ENCODE measurements around the gene MERTK.

Gene MERTK

DNA sequence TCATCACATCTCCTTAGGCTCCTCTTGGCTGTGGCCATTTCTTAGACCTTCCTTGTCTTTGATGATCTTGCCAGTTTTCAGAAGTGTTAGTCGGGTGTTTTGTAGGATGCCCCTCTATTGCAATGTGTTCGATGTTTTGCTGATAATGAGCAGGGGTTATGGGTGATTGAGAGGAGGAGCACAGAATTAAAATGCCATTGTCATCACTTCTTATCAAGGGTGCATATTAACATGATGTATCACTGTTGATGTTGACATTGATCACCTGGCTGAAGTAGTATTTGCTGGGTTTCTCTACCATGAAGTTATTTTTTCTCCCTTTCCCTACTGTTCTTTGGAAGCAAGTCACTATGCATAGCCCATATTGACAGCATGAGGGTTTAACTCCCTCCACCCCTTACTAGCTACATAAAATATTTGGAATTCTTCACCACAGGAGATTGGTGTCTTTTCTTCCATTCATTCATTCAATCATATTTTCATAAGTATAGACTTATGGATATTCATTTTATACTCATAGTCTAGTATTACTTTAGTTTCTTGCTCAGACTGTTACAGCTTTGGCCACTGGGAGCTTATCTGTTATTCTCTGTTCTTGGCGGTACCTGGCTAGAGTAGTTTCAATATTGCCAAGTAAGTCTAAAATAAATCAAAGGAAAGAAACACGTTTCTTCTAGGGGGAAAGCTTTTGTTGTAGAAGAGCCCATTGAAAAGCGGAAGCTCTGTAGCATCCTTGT, 102.2 kb downstream of the MERTK start:
- TF ChIP-seq, protein P1, sequence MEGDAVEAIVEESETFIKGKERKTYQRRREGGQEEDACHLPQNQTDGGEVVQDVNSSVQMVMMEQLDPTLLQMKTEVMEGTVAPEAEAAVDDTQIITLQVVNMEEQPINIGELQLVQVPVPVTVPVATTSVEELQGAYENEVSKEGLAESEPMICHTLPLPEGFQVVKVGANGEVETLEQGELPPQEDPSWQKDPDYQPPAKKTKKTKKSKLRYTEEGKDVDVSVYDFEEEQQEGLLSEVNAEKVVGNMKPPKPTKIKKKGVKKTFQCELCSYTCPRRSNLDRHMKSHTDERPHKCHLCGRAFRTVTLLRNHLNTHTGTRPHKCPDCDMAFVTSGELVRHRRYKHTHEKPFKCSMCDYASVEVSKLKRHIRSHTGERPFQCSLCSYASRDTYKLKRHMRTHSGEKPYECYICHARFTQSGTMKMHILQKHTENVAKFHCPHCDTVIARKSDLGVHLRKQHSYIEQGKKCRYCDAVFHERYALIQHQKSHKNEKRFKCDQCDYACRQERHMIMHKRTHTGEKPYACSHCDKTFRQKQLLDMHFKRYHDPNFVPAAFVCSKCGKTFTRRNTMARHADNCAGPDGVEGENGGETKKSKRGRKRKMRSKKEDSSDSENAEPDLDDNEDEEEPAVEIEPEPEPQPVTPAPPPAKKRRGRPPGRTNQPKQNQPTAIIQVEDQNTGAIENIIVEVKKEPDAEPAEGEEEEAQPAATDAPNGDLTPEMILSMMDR (conservative IDR thresholded peaks at IDR 0.05; ENCODE audit: control insufficient read depth, insufficient read depth, low read depth, low read length) = no peak
- no peak overlapping the region for H3K4me3 ChIP-seq (ENCODE audit: control insufficient read depth, low read depth, low read length)
- DNase-seq (ENCODE audit: low read depth) = no peak

DNA sequence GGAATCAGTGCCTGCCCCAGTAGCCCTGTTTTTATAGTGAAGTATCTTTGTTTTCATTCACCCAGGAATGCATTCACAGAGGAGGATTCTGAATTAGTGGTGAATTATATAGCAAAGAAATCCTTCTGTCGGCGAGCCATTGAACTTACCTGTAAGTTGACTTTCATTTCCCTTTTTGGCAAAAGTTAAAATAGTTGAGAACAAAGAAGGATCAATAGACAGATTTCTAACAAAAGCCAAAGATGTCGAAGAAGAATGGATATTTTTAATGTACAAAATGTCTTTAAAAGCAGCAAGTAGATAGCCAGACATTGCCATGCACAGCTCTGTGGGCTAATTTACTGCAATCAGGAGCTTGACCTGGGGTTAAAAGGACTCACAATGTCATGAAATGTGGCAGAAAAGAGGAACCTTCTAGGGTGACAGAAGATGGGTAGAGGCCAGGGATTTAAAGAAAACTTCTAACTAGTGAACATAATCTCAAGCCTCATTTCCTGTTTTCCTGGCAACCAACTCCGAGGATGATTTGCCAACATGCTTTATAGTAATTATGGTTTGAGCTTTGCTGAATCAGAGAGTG, 102.8 kb downstream of the MERTK start:
- no peak overlapping the region for H3K4me3 ChIP-seq (ENCODE audit: control insufficient read depth, low read depth, low read length)
- TF ChIP-seq, protein P1 (conservative IDR thresholded peaks at IDR 0.05; ENCODE audit: control insufficient read depth, insufficient read depth, low read depth, low read length) = no peak
- peak; percentile 31 for DNase-seq (ENCODE audit: low read depth)

DNA sequence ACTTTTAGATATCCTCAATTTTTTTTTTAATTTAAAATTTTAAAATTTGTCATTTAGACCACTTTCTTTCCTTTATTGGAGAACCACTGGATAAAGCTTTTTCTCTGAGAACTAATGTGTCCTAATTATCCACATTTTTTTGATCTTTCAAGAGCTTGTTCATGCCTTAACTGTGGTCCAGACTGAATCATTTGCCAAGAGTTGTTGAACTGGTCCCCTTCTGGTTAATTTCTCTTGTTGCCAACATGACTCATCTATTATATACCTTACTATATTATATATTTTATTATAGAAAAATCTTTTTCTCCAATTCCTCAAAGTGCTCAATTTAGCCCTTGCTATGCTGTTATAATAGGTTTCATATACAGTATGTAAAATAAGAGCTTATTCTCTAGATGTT, 103.5 kb downstream of the MERTK start:
- no peak overlapping the region for H3K4me3 ChIP-seq (ENCODE audit: control insufficient read depth, low read depth, low read length)
- TF ChIP-seq, protein P1 (conservative IDR thresholded peaks at IDR 0.05; ENCODE audit: control insufficient read depth, insufficient read depth, low read depth, low read length) = no peak
- peak; percentile 15 for DNase-seq (ENCODE audit: low read depth)

DNA sequence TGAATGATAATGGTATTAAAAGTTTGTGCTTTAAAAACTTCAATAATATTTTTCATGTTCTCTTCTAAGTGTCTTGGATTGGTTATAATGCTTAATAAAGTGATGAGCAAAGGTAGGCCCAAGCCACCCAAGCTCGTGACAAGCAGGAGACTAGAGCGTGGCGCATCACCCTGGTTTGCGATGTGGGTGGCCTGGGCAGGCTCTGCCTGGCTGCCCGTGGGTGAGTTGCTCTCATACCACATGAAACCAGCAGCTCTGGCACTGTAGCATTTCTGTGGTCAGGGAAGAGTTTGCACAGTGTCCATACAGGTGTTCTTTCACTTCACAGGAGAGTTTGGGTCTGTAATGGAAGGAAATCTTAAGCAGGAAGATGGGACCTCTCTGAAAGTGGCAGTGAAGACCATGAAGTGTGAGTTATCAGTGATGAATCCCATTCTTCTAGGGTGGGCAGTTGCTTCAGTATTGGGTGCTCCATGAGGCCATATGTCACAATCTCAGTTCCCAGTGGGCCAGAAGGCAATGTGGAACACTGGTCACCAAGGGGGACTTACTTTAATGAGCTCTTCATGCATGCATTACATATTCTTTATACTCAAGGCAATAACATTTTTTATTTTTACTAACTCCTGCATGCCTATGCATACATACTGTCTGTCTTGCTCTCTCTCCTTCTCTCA, 105.3 kb downstream of the MERTK start:
- DNase-seq (ENCODE audit: low read depth) = no peak
- TF ChIP-seq, protein P1 (conservative IDR thresholded peaks at IDR 0.05; ENCODE audit: control insufficient read depth, insufficient read depth, low read depth, low read length) = no peak
- no peak overlapping the region for H3K4me3 ChIP-seq (ENCODE audit: control insufficient read depth, low read depth, low read length)

DNA sequence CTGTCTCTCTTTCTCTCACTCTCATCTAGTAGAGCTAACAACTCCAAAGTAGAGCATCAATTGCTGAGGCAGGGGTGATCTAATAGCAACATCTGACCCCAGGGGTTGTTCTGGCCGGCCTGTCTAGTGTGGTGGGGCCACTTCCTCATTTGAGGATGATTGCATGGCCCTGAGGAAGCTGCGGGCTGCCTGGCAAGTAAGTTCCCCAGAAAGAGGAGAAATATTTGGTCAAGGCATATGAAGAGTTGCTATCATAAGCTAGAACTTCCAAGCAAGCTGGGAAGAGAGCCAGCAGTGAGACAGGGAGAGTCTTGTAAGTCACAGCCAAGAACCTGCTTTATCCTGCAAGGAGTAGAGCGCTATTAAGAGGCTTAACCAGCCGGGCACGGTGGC, 105.8 kb downstream of the MERTK start:
- TF ChIP-seq, protein P1 (conservative IDR thresholded peaks at IDR 0.05; ENCODE audit: control insufficient read depth, insufficient read depth, low read depth, low read length) = no peak
- no peak overlapping the region for H3K4me3 ChIP-seq (ENCODE audit: control insufficient read depth, low read depth, low read length)
- no peak for DNase-seq (ENCODE audit: low read depth)

DNA sequence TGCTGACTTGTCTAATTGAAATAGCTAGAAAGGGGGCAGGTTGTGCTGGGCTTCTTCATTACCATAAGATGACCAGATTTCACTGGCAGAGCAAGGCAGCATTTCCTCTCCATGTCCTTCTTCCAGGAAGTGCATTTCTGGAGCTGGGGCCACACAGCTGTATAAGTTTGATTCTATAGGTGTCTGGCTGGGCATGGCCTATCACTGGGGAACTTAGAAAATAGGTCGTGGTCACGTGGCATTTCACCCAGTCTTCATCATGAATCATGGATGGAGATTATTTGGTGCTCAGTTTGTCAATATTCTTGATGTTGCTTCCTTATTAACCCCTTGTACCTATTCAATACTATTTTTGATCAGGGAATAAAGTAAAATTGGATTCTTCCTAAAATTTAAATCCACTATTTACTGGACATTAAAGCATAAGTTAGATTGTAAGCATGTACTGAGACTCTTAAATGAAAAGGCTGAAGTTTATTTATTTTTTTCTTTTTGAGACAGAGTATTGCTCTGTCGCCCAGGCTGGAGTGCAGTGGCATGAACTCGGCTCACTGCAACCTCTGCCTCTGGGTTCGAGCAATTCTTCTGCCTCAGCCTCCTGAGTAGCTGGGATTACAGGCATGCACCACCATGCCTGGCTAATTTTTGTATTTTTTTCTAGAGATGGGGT, 107.1 kb downstream of the MERTK start:
- TF ChIP-seq, protein P1 (conservative IDR thresholded peaks at IDR 0.05; ENCODE audit: control insufficient read depth, insufficient read depth, low read depth, low read length) = no peak
- DNase-seq (ENCODE audit: low read depth) = peak; percentile 32
- no peak overlapping the region for H3K4me3 ChIP-seq (ENCODE audit: control insufficient read depth, low read depth, low read length)
